ENCODE results near the gene MPI.

- TF ChIP-seq HNF4G (IDR thresholded peaks at IDR 0.05) (no peak), FOXA1 (IDR thresholded peaks at IDR 0.05) (no peak), YY1 (IDR thresholded peaks at IDR 0.05) (no peak), MAX (IDR thresholded peaks at IDR 0.05) (no peak), CTCF (IDR thresholded peaks at IDR 0.05; ENCODE audit: low read depth, low read length, missing input control) (no peak), GABPA (IDR thresholded peaks at IDR 0.05 in 1 of 2, conservative IDR thresholded peaks at IDR 0.05 in 1 of 2) (no peak)
Observed at GRCh38 chr15:74878273-74878672, 11.6 kb upstream of the MPI start.

Measured in liver (tissue), 3 donors.